Measurements from ENCODE around the gene CLK3. TPM values are rescaled to one million over a fixed set of nuclear protein-coding genes. Genes with fewer than 3 reads are reported as not detected.

Gene CLK3
- total and polyA plus RNA-seq, 2 of the 8 experiments (the other 6 are each of a cell fraction or from before 2014, with no cell fraction given), result 43.5 to 67.3 TPM

GRCh38 chr15:74615508-74616365 lies at the start of gene CLK3 (continued):
- TF ChIP-seq EP300 (IDR thresholded peaks at IDR 0.05; ENCODE audit: borderline replicate concordance in 1 of 2, low read depth in 2 of 2, low read length in 2 of 2), result 0 out of 3 replicates have a peak, but pooled peaks of 1 of the 2 experiments have one; percentile 17
- TF ChIP-seq KDM1A (IDR thresholded peaks at IDR 0.05; ENCODE audit: borderline replicate concordance, low read length), result no peak
- TF ChIP-seq SIRT6 (IDR thresholded peaks at IDR 0.05; ENCODE audit: low read length), result no peak
- peak; percentile 71 for TF ChIP-seq POLR2AphosphoS5 (IDR thresholded peaks at IDR 0.05; ENCODE audit: low read depth, low read length)
- peak; percentile 63; the same call in 1 of the 2 replicates for TF ChIP-seq MAX (IDR thresholded peaks at IDR 0.05)
- TF ChIP-seq TCF12 (IDR thresholded peaks at IDR 0.05; ENCODE audit: low read depth, low read length), result 0 out of 2 replicates have a peak, but pooled peaks have one; percentile 31

Data from H1 (cell line).